OCI-LY1 (cell line): Measurements from ENCODE around the gene ACOT11.
"Not testable (repeated sequence)": the region's sequence is repeated elsewhere in the genome, so short reads cannot be mapped to it uniquely, and the experiment has no call there.

Experiments used
- H2AFZ ChIP-seq: fragments of 200-600 bp; sonication (generic), shearing (Covaris generic); 2 replicates; pipeline ENCODE4 v1.6.0; 2014; ENCODE audit warnings: antibody characterized with exemption, mild to moderate bottlenecking, low read length
- H3F3A ChIP-seq: fragments of 200-600 bp; sonication (generic), shearing (Covaris generic); 2 replicates; pipeline ENCODE4 v1.6.0; 2014; ENCODE audit warnings: mild to moderate bottlenecking, antibody characterized with exemption, low read length, moderate library complexity; ENCODE audit not compliant: insufficient read depth
- H3K27ac ChIP-seq: fragments of 200-600 bp; sonication (generic); 2 replicates; pipeline ENCODE4 v1.5.1; 2014; ENCODE audit warnings: low read length, mixed run types, mild to moderate bottlenecking, low read depth; ENCODE audit not compliant: poor library complexity, severe bottlenecking
- H3K27me3 ChIP-seq: fragments of 200-600 bp; sonication (generic); 2 replicates; pipeline ENCODE4 v1.6.0; 2014; ENCODE audit warnings: antibody characterized with exemption, mild to moderate bottlenecking, low read length, moderate library complexity; ENCODE audit not compliant: insufficient read depth
- H3K36me3 ChIP-seq: fragments of 200-600 bp; sonication (generic); 2 replicates; pipeline ENCODE4 v1.6.1; 2014; ENCODE audit warnings: mild to moderate bottlenecking, antibody characterized with exemption, low read length, moderate library complexity, mixed read lengths; ENCODE audit not compliant: insufficient read depth
- H3K4me1 ChIP-seq: fragments of 200-600 bp; sonication (generic); 2 replicates; pipeline ENCODE4 v1.5.1; 2014; ENCODE audit warnings: mild to moderate bottlenecking, low read length, moderate library complexity; ENCODE audit not compliant: insufficient read depth, severe bottlenecking
- H3K4me2 ChIP-seq: fragments of 200-600 bp; sonication (generic), shearing (Covaris generic); 2 replicates; pipeline ENCODE4 v1.6.1; 2014; ENCODE audit warnings: low read length
- H3K4me3 ChIP-seq: fragments of 200-600 bp; sonication (generic); 2 replicates; pipeline ENCODE4 v1.5.1; 2014; ENCODE audit warnings: low read length, low read depth, mild to moderate bottlenecking, mixed read lengths; ENCODE audit not compliant: poor library complexity, severe bottlenecking
- H3K79me2 ChIP-seq: fragments of 200-600 bp; shearing (Covaris generic); 2 replicates; pipeline ENCODE4 v1.6.1; 2016; ENCODE audit warnings: mixed run types, low read length, mixed read lengths; ENCODE audit not compliant: insufficient read depth
- H3K9ac ChIP-seq: fragments of 200-600 bp; sonication (generic), shearing (Covaris generic); 2 replicates; pipeline ENCODE4 v1.6.1; 2014; ENCODE audit warnings: mild to moderate bottlenecking, low read length, mixed read lengths
- H3K9me2 ChIP-seq: fragments of 200-600 bp; sonication (generic), shearing (Covaris generic); 2 replicates; pipeline ENCODE4 v1.6.1; 2014; ENCODE audit warnings: low read depth, mild to moderate bottlenecking, low read length, mixed read lengths
- H3K9me3 ChIP-seq: fragments of 200-600 bp; shearing (Covaris generic); 2 replicates; pipeline ENCODE4 v1.6.1; 2014; ENCODE audit warnings: low read length, mixed read lengths
- H4K20me1 ChIP-seq: fragments of 200-600 bp; sonication (generic), shearing (Covaris generic); 2 replicates; pipeline ENCODE4 v1.6.0; 2016; ENCODE audit warnings: mild to moderate bottlenecking, low read length; ENCODE audit not compliant: insufficient read depth
- EZH2 ChIP-seq: fragments of 200-600 bp; sonication (generic), shearing (Covaris generic); IDR thresholded peaks from 2 replicates; pipeline ENCODE4 v1.8.0; 2017; ENCODE audit warnings: borderline replicate concordance, mixed run types, mild to moderate bottlenecking, antibody characterized with exemption, low read length, moderate library complexity, mixed read lengths
- TF ChIP-seq, protein P1 (sequence below): fragments of 200-600 bp; sonication (generic), shearing (Covaris generic); IDR thresholded peaks from 2 replicates; pipeline ENCODE4 v1.5.1; 2017; ENCODE audit warnings: mild to moderate bottlenecking, antibody characterized with exemption, low read length, moderate library complexity, mixed read lengths

Gene ACOT11

DNA sequence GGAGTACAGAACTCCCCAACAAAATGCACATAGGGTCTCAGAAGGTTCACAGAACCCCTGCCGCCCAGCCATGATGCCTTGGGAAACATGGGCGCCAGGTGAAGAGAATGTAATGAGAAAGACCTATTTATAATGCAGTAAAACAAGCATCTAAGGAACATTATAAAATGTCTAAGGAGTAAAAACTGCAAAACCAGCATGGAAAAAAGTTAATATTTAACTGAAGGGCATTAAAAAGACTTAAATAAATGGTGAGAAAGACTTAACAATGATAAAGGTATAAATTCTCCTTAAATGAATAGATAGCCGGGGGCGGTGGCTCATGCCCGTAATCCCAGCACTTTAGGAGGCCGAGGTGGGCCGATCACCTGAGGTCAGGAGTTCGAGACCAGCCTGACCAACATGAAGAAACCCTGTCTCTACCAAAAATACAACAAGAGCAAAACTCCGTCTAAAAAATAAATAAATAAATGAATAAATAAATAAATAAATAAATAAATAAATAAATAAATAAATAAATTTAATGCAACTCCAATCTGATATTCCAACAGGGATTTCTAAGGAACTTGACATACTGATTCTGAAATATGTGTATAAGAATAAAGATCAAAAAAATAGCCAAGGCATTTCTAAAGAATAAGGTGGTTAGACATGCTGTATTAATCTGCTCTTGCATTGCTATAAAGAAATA is 27.3 kb upstream of the ACOT11 start:
- Histone ChIP-seq H3K36me3 (no peaks in the 10 kb centered on the region), H3K9me3 (no peaks in the 10 kb centered on the region), H3K9ac (no peak overlapping the region), H3K9me2 (no peaks in the 10 kb centered on the region), H3K4me3 (no peak overlapping the region), H3K27ac (no peak overlapping the region), H2AFZ (no peak overlapping the region), H3K4me1 (no peaks in the 10 kb centered on the region), H3F3A (no peaks in the 10 kb centered on the region), H3K4me2 (no peak overlapping the region), H3K79me2 (no peaks in the 10 kb centered on the region), H3K27me3 (no peaks in the 10 kb centered on the region), H4K20me1 (no peaks in the 10 kb centered on the region)
- no peak for TF ChIP-seq EZH2
- TF ChIP-seq, protein P1, sequence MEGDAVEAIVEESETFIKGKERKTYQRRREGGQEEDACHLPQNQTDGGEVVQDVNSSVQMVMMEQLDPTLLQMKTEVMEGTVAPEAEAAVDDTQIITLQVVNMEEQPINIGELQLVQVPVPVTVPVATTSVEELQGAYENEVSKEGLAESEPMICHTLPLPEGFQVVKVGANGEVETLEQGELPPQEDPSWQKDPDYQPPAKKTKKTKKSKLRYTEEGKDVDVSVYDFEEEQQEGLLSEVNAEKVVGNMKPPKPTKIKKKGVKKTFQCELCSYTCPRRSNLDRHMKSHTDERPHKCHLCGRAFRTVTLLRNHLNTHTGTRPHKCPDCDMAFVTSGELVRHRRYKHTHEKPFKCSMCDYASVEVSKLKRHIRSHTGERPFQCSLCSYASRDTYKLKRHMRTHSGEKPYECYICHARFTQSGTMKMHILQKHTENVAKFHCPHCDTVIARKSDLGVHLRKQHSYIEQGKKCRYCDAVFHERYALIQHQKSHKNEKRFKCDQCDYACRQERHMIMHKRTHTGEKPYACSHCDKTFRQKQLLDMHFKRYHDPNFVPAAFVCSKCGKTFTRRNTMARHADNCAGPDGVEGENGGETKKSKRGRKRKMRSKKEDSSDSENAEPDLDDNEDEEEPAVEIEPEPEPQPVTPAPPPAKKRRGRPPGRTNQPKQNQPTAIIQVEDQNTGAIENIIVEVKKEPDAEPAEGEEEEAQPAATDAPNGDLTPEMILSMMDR, result no peak

DNA sequence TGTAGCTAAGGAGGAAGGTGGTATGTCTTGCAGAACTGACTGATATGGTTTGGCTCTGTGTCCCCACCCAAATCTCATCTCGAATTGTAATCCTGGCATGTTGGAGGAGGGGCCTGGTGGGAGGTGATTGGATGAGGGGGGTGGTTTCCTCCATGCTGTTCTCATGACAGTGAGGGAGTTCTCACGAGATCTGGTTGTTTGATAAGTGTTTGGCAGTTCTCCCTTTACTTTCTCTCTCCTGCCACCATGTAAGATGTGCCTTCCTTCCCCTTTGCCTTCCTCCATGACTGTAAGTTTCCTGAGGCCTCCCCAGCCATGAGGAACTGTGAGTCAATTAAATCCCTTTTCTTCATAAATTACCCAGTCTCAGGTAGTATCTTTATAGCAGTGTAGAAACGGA is 21.5 kb upstream of the ACOT11 start:
- H3K9me2 ChIP-seq, H3K9me3 ChIP-seq, H3K4me2 ChIP-seq, H3F3A ChIP-seq, H3K4me1 ChIP-seq, H2AFZ ChIP-seq, H3K27me3 ChIP-seq, H3K9ac ChIP-seq, H4K20me1 ChIP-seq, H3K4me3 ChIP-seq, H3K27ac ChIP-seq, H3K36me3 ChIP-seq, H3K79me2 ChIP-seq: not testable (repeated sequence)

DNA sequence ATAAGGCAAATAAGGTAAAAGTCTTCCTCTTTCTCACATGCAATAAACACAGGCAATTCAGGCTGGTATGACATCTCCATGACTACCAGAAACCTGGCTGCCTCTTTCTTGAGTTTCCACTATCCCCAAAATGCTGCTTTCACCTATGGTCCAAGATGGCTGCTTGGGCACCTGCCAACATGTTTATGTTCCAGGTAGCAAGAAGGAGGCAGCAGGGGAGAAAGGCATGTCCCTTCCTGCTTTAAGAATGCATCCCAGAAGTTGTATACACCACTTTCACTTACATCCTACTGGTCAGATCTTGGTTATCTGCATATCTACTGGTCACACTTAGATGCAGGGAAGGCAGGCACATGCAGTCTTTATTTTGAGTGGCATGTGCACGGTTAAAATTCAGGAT is 19.4 kb upstream of the ACOT11 start:
- Histone ChIP-seq H3K4me3 (no peak overlapping the region), H2AFZ (no peak overlapping the region), H3K36me3 (no peaks in the 10 kb centered on the region), H3F3A (no peaks in the 10 kb centered on the region), H3K9me3 (no peaks in the 10 kb centered on the region), H3K9me2 (no peaks in the 10 kb centered on the region), H3K79me2 (no peaks in the 10 kb centered on the region), H3K4me1 (no peaks in the 10 kb centered on the region), H4K20me1 (no peaks in the 10 kb centered on the region), H3K9ac (no peak overlapping the region), H3K4me2 (no peak overlapping the region), H3K27ac (no peak overlapping the region), H3K27me3 (no peaks in the 10 kb centered on the region)
- TF ChIP-seq EZH2, result no peak
- TF ChIP-seq, protein P1, result no peak

DNA sequence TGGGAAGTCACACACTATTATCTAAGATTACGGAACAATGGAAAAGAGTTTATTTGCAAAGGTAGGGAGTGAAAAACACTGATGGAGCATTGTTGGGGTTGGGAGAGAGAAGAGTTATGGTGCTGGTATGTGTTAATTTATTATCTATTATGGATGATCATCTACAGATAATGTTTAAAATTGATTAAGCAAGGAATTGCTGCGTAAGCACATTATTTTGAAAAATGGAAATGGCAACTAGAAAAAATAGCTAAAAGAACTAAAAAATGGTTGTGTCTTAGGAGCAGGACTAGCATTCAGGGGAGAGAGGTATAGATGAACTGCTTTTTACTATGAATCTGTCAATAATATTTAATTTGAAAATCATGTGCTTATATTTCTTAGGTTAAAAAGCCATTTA is 16.0 kb upstream of the ACOT11 start:
- Histone ChIP-seq H3K4me3 (no peak overlapping the region), H3K4me2 (no peak overlapping the region), H3K9me2 (no peaks in the 10 kb centered on the region), H3K27me3 (no peaks in the 10 kb centered on the region), H3K9ac (no peak overlapping the region), H3K4me1 (no peaks in the 10 kb centered on the region), H3K36me3 (no peaks in the 10 kb centered on the region), H2AFZ (no peak overlapping the region), H4K20me1 (no peaks in the 10 kb centered on the region), H3K79me2 (no peaks in the 10 kb centered on the region), H3F3A (no peaks in the 10 kb centered on the region), H3K9me3 (no peaks in the 10 kb centered on the region), H3K27ac (no peak overlapping the region)
- no peak for TF ChIP-seq EZH2
- TF ChIP-seq, protein P1, result no peak

- not testable (repeated sequence) for H3K4me2 ChIP-seq, H3K9ac ChIP-seq, H4K20me1 ChIP-seq, H3K27me3 ChIP-seq, H3K9me3 ChIP-seq, H3K36me3 ChIP-seq, H3K4me3 ChIP-seq, H3F3A ChIP-seq, H3K27ac ChIP-seq, H3K79me2 ChIP-seq, H2AFZ ChIP-seq, H3K9me2 ChIP-seq, H3K4me1 ChIP-seq
Observed at GRCh38 chr1:54536656-54537055, 11.4 kb upstream of the ACOT11 start.
